GM18511 (cell line): Measurements from ENCODE around the gene IQCK.
A peak's percentile ranks its signal among the peaks of the same experiment; 100 is the strongest.

Experiments
- ATAC-seq: cut with Tn5 transposase; IDR thresholded peaks from one replicate; pipeline ENCODE4 v1.9.1; 2021; ENCODE audit warnings: mild to moderate bottlenecking, moderate library complexity; ENCODE audit not compliant: unreplicated experiment

IQCK gene

GRCh38 chr16:19879241-19879792 lies 161.2 kb downstream of the IQCK start:
- ATAC-seq, result no peak

- no peak for ATAC-seq
These were observed 163.0 kb downstream of the IQCK start for GRCh38 chr16:19881028-19881427.

GRCh38 chr16:19881783-19882182 lies 163.7 kb downstream of the IQCK start:
- ATAC-seq, result no peak

- ATAC-seq, result no peak
These were observed 164.1 kb downstream of the IQCK start for GRCh38 chr16:19882186-19882585.

GRCh38 chr16:19882646-19883045 lies 164.6 kb downstream of the IQCK start:
- ATAC-seq, result no peak

GRCh38 chr16:19883296-19883965 lies 165.4 kb downstream of the IQCK start:
- ATAC-seq, result no peak

GRCh38 chr16:19883966-19884485 lies 166.0 kb downstream of the IQCK start:
- ATAC-seq, result no peak

- no peak for ATAC-seq
These were observed 166.8 kb downstream of the IQCK start, which contains the start of gene GPRC5B for GRCh38 chr16:19884611-19885450. GPRC5B (minus strand) TSS chr16:19884848; CDS start chr16:19872845, 12,003 bp downstream.

GRCh38 chr16:19885451-19886072 lies 167.5 kb downstream of the IQCK start:
- ATAC-seq, result no peak

GRCh38 chr16:19886073-19886941 lies 168.2 kb downstream of the IQCK start:
- peak; percentile 62 for ATAC-seq

GRCh38 chr16:19888834-19889233 lies 170.8 kb downstream of the IQCK start:
- ATAC-seq, result no peak

- ATAC-seq, result no peak
These were observed 172.8 kb downstream of the IQCK start for GRCh38 chr16:19890901-19891300.

- ATAC-seq, result no peak
These were observed 174.8 kb downstream of the IQCK start for GRCh38 chr16:19892902-19893301.

- no peak for ATAC-seq
These were observed 176.5 kb downstream of the IQCK start for GRCh38 chr16:19894586-19894985.

- ATAC-seq, result no peak
These were observed 178.9 kb downstream of the IQCK start for GRCh38 chr16:19896951-19897350.

GRCh38 chr16:19898166-19898565 lies 180.1 kb downstream of the IQCK start:
- no peak for ATAC-seq

- no peak for ATAC-seq
These were observed 181.0 kb downstream of the IQCK start for GRCh38 chr16:19898924-19899604.

GRCh38 chr16:19899605-19899955 lies 181.5 kb downstream of the IQCK start:
- ATAC-seq, result no peak

- ATAC-seq, result no peak
These were observed 183.1 kb downstream of the IQCK start for GRCh38 chr16:19901164-19901563.
